Amygdala (tissue), 56 donors: Measurements from ENCODE around the gene ARF3.
A peak's percentile ranks its signal among the peaks of the same experiment; 100 is the strongest.
"Not testable (repeated sequence)": the region's sequence is repeated elsewhere in the genome, so short reads cannot be mapped to it uniquely, and the experiment has no call there.

Experiments
- DNase-seq, 56 donors: peaks; one replicate each; lab custom pipeline; 2025; lab: John Stamatoyannopoulos, UW

The ARF3 gene

GRCh38 chr12:48933664-48934311 lies 23.5 kb downstream of the ARF3 start:
- DNase-seq, result no peak

GRCh38 chr12:48932878-48933277 lies 24.4 kb downstream of the ARF3 start:
- DNase-seq, result no peak

GRCh38 chr12:48930475-48930874 lies 26.8 kb downstream of the ARF3 start:
- no peak for DNase-seq

- no peak for DNase-seq
Measured at GRCh38 chr12:48929551-48929950, 27.7 kb downstream of the ARF3 start.

GRCh38 chr12:48927261-48927660 lies 30.0 kb downstream of the ARF3 start:
- DNase-seq, result no peak

GRCh38 chr12:48925304-48926011 lies 31.8 kb downstream of the ARF3 start, which contains the start of gene FKBP11:
FKBP11 (minus strand) TSS chr12:48925492; CDS start chr12:48925428, 64 bp downstream.
- DNase-seq, result peak in 10 of 56 donors; percentile 7 to 37 (median 18)

- DNase-seq, result peak in 10 of 56 donors; percentile 3 to 30 (median 8)
Measured at GRCh38 chr12:48924617-48925303, 32.5 kb downstream of the ARF3 start.

- DNase-seq, result no peak
Measured at GRCh38 chr12:48923117-48923516, 34.2 kb downstream of the ARF3 start.

DNA sequence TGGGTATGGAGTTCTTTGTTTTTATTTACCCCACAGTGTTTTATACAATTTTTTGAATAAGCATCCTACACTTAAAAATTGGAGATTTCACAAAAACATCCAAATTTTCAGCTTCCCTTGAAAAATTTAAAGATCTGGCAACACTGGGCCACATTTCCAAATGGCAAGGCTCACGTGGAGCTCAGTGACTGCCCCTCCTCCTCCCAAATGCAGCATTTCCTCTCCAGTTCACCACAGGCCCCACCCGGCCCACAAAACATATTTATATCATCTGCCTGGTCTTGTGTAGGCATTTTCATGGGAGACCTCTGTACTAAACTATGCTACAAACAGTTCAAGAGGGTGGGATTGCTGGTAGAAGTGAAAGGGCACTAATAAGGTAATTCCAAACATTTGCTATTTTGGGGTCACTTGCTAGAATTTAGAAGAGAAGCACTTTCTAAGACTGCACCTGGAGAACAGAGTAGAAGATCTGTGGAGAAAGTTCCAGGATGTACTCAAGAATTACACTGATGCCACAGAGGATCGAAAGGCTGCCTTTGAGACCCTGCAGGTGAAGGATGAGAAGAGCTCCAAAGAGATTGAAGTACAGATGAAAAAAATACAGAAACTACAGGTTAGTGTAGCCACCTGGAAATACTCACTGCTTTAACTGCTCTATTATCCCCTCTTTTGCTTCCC lies 39.3 kb downstream of the ARF3 start:
- DNase-seq, result no peak

DNA sequence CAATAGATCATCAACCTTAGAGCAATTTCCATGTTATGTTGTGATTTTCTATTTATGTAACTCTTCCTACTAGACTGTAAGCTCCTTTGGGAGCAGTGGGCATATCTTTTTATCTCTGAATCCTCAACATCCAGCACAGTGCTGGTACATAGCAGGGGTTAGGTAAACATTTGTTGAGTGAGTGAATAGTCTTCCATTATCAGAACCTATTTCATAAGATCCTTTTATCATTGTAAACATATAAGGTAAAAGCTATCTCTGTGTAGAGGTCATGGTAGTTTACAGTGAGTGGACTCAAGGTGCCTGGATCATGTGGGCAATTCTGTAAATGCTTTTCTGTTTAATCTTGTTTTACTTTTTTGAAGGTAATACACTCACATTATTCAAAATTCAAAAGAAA lies 47.1 kb downstream of the ARF3 start:
- no peak for DNase-seq

GRCh38 chr12:48909698-48910097 lies 47.6 kb downstream of the ARF3 start:
- DNase-seq, result not testable (repeated sequence)

- DNase-seq, result no peak
Measured at GRCh38 chr12:48907245-48907644, 50.0 kb downstream of the ARF3 start.

DNA sequence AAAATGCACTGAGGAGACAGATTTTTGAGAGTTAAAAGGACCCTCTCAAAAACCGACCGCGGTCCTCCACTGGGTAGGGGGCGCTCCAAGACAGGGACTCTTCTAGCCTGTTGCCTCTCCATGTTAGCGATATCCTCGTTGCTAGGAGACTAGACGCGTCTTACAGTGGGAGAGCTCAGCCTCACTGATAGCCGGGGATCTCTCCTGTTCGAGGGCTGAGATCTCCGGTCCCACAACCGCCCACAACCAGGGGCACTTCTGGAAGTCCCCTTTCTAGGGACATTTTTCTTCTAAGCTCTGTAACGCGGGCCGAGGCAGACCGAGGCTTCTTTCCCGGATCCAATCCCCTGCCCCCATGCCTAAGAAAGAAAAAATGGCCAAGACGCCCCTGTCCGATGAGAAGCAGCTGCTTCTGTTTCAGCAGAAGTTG lies 53.3 kb downstream of the ARF3 start:
- peak in 45 of 56 donors; percentile 12 to 76 (median 48) for DNase-seq

DNA sequence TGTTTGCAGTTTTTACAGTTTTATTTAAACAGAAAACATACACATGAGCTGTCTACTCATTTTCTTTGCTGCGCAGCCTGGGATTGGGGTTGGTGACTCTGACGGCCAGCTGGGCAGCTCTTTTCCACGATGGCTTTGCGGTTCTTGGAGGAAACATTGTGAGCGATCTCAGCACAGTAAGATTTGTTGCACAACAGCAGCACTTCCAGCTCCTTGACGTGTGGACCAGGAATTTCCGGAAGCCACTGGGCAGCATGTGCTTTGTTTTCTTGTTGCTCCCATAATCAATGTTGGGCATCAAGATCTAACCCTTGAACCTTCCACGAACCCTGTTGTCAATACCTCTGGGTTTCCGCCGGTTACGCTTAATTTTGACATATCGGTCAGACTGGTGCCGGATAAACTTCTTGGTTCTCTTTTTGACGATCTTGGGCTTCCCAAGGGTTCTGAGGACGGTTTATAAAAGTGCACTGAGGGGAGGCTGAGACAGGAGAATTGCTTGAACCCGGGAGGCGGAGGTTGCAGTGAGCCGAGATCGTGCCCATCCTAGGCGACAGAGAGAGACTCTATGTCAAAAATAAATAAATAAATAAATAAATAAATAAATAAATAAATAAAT lies 53.8 kb downstream of the ARF3 start:
- no peak for DNase-seq

GRCh38 chr12:48901278-48901677 lies 56.0 kb downstream of the ARF3 start:
- DNase-seq, result no peak

- DNase-seq, result no peak
Measured at GRCh38 chr12:48899651-48900050, 57.6 kb downstream of the ARF3 start.

DNA sequence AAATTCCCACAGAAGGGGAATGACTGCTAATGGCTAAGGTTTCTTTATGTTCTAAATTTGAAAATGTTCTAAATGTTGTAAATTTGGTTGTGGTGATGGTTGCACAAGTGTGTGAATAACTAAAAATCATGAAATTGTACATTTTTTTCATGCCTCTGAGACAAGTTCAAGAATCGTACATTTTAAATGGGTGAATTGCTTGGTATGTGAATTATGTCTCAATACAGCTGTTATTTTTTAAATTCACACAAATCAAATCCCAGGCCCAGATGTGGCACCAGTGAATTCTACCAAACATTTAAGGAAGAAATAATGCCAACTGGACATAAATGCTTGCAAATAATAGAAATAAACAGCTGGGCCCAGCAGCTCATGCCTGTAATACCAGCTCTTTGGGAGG lies 63.0 kb downstream of the ARF3 start:
- DNase-seq, result no peak

DNA sequence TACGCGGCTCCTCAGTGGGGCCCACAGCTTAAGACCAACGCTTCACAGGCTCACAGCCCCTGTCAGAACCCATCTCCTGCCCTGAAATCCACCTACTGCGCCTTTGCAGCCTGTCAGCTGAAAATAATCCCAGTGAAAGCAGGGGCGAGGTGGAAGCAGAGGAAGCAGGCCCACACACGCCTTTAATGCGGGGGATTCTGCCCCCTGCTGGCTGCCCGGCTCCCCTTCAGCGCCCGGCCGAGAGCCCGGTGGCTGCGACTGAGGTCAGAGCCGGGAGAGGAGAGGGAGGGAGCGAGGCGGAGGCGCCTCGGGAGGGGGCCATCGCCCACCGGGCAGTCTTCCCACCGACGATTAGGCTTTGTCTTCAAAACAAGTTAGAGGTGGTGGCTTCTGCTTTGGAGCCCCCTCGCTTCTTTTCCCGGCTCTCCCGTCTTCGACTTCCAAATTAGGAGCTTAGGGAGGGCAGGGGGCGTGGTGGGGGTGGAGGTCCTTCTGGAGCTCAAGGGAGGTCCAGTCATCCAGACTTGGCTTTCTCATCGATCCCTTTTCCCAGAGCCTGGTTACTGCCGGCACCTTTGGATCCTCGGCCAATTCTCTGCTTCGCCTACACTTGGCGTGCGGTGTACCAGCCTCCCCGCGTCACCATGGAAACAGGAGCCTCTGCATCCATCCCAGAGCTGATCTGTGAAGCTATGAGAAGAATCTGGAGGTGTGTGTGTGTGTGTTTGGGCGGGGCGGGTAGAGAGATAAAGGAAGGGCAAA lies 66.4 kb downstream of the ARF3 start:
- peak in 54 of 56 donors; percentile 35 to 88 (median 68) for DNase-seq

GRCh38 chr12:48889679-48890078 lies 67.6 kb downstream of the ARF3 start:
- no peak for DNase-seq
